Measurements from ENCODE around the gene SLC35E3.

SLC35E3 gene

GRCh38 chr12:68771223-68771925, 25.4 kb downstream of the SLC35E3 start:
- Histone ChIP-seq H3K36me3 (ENCODE audit: control insufficient read depth, insufficient read depth, low read length, severe bottlenecking) (peaks cover 6% of the 10 kb centered on the region), H3K9ac (ENCODE audit: low read length) (no peak overlapping the region), H3K4me1 (ENCODE audit: control insufficient read depth, insufficient read depth, low read length) (peaks cover 6% of the 10 kb centered on the region), H3K4me3 (ENCODE audit: low read length) (no peak overlapping the region), H3K9me3 (ENCODE audit: control insufficient read depth, low read length) (no peaks in the 10 kb centered on the region), H3K27me3 (replicated peaks; ENCODE audit: control insufficient read depth, insufficient read depth, low read length) (no peaks in the 10 kb centered on the region)
- DNase-seq (ENCODE audit: low read depth) = no peak

GRCh38 chr12:68772714-68773113, 26.7 kb downstream of the SLC35E3 start:
- Histone ChIP-seq H3K36me3 (ENCODE audit: control insufficient read depth, insufficient read depth, low read length, severe bottlenecking) (no peaks in the 10 kb centered on the region), H3K4me1 (ENCODE audit: control insufficient read depth, insufficient read depth, low read length) (peaks cover 6% of the 10 kb centered on the region), H3K9me3 (ENCODE audit: control insufficient read depth, low read length) (no peaks in the 10 kb centered on the region), H3K4me3 (ENCODE audit: low read length) (no peak overlapping the region), H3K27me3 (replicated peaks; ENCODE audit: control insufficient read depth, insufficient read depth, low read length) (no peaks in the 10 kb centered on the region), H3K9ac (ENCODE audit: low read length) (no peak overlapping the region)
- DNase-seq (ENCODE audit: low read depth) = no peak

GRCh38 chr12:68773582-68773981, 27.6 kb downstream of the SLC35E3 start:
- Histone ChIP-seq H3K27me3 (replicated peaks; ENCODE audit: control insufficient read depth, insufficient read depth, low read length) (no peaks in the 10 kb centered on the region), H3K4me3 (ENCODE audit: low read length) (no peak overlapping the region)

GRCh38 chr12:68775121-68775630, 29.2 kb downstream of the SLC35E3 start:
- Histone ChIP-seq H3K27me3 (replicated peaks; ENCODE audit: control insufficient read depth, insufficient read depth, low read length) (no peaks in the 10 kb centered on the region), H3K9ac (ENCODE audit: low read length) (no peak overlapping the region), H3K4me3 (ENCODE audit: low read length) (no peak overlapping the region), H3K9me3 (ENCODE audit: control insufficient read depth, low read length) (no peaks in the 10 kb centered on the region), H3K36me3 (ENCODE audit: control insufficient read depth, insufficient read depth, low read length, severe bottlenecking) (no peaks in the 10 kb centered on the region), H3K4me1 (ENCODE audit: control insufficient read depth, insufficient read depth, low read length) (peaks cover 12% of the 10 kb centered on the region)
- DNase-seq (ENCODE audit: low read depth) = no peak

More at GRCh38 chr12:68773582-68773981, 27.6 kb downstream of the SLC35E3 start:
- no peaks in the 10 kb centered on the region for H3K36me3 ChIP-seq (ENCODE audit: control insufficient read depth, insufficient read depth, low read length, severe bottlenecking)
- H3K9ac ChIP-seq (ENCODE audit: low read length) = no peak overlapping the region
- H3K9me3 ChIP-seq (ENCODE audit: control insufficient read depth, low read length) = no peaks in the 10 kb centered on the region
- peaks cover 6% of the 10 kb centered on the region for H3K4me1 ChIP-seq (ENCODE audit: control insufficient read depth, insufficient read depth, low read length)
- DNase-seq (ENCODE audit: low read depth) = no peak

GRCh38 chr12:68776976-68777610, 31.1 kb downstream of the SLC35E3 start:
- no peak for DNase-seq (ENCODE audit: low read depth)

GRCh38 chr12:68779280-68779679, 33.3 kb downstream of the SLC35E3 start:
- no peak overlapping the region for H3K9ac ChIP-seq (ENCODE audit: low read length)

More at GRCh38 chr12:68776976-68777610, 31.1 kb downstream of the SLC35E3 start:
- Histone ChIP-seq H3K36me3 (ENCODE audit: control insufficient read depth, insufficient read depth, low read length, severe bottlenecking) (no peaks in the 10 kb centered on the region), H3K9ac (ENCODE audit: low read length) (no peak overlapping the region), H3K4me1 (ENCODE audit: control insufficient read depth, insufficient read depth, low read length) (peaks cover 12% of the 10 kb centered on the region), H3K4me3 (ENCODE audit: low read length) (no peak overlapping the region), H3K9me3 (ENCODE audit: control insufficient read depth, low read length) (no peaks in the 10 kb centered on the region), H3K27me3 (replicated peaks; ENCODE audit: control insufficient read depth, insufficient read depth, low read length) (no peaks in the 10 kb centered on the region)

GRCh38 chr12:68780731-68781130, 34.8 kb downstream of the SLC35E3 start:
- Histone ChIP-seq H3K4me1 (ENCODE audit: control insufficient read depth, insufficient read depth, low read length) (peaks cover 16% of the 10 kb centered on the region), H3K36me3 (ENCODE audit: control insufficient read depth, insufficient read depth, low read length, severe bottlenecking) (no peaks in the 10 kb centered on the region), H3K9me3 (ENCODE audit: control insufficient read depth, low read length) (no peaks in the 10 kb centered on the region), H3K4me3 (ENCODE audit: low read length) (no peak overlapping the region), H3K9ac (ENCODE audit: low read length) (no peak overlapping the region), H3K27me3 (replicated peaks; ENCODE audit: control insufficient read depth, insufficient read depth, low read length) (no peaks in the 10 kb centered on the region)
- peak; percentile 27 for DNase-seq (ENCODE audit: low read depth)

More at GRCh38 chr12:68779280-68779679, 33.3 kb downstream of the SLC35E3 start:
- no peak for DNase-seq (ENCODE audit: low read depth)
- H3K4me3 ChIP-seq (ENCODE audit: low read length) = no peak overlapping the region
- H3K36me3 ChIP-seq (ENCODE audit: control insufficient read depth, insufficient read depth, low read length, severe bottlenecking) = no peaks in the 10 kb centered on the region
- H3K27me3 ChIP-seq (replicated peaks; ENCODE audit: control insufficient read depth, insufficient read depth, low read length) = no peaks in the 10 kb centered on the region
- no peaks in the 10 kb centered on the region for H3K9me3 ChIP-seq (ENCODE audit: control insufficient read depth, low read length)
- H3K4me1 ChIP-seq (ENCODE audit: control insufficient read depth, insufficient read depth, low read length) = peaks cover 6% of the 10 kb centered on the region

- no peaks in the 10 kb centered on the region for H3K36me3 ChIP-seq (ENCODE audit: control insufficient read depth, insufficient read depth, low read length, severe bottlenecking)
- DNase-seq (ENCODE audit: low read depth) = no peak
- no peak overlapping the region for H3K9ac ChIP-seq (ENCODE audit: low read length)
- no peak overlapping the region for H3K4me3 ChIP-seq (ENCODE audit: low read length)
- no peaks in the 10 kb centered on the region for H3K9me3 ChIP-seq (ENCODE audit: control insufficient read depth, low read length)
- H3K27me3 ChIP-seq (replicated peaks; ENCODE audit: control insufficient read depth, insufficient read depth, low read length) = no peaks in the 10 kb centered on the region
- H3K4me1 ChIP-seq (ENCODE audit: control insufficient read depth, insufficient read depth, low read length) = peaks cover 23% of the 10 kb centered on the region
These were observed 35.8 kb downstream of the SLC35E3 start for GRCh38 chr12:68781728-68782127.

GRCh38 chr12:68784015-68784414, 38.0 kb downstream of the SLC35E3 start:
- H3K4me1 ChIP-seq (ENCODE audit: control insufficient read depth, insufficient read depth, low read length) = peaks cover 46% of the 10 kb centered on the region
- no peak overlapping the region for H3K4me3 ChIP-seq (ENCODE audit: low read length)
- DNase-seq (ENCODE audit: low read depth) = peak; percentile 27
- H3K9ac ChIP-seq (ENCODE audit: low read length) = no peak overlapping the region
- H3K36me3 ChIP-seq (ENCODE audit: control insufficient read depth, insufficient read depth, low read length, severe bottlenecking) = no peaks in the 10 kb centered on the region
- no peaks in the 10 kb centered on the region for H3K9me3 ChIP-seq (ENCODE audit: control insufficient read depth, low read length)
- no peaks in the 10 kb centered on the region for H3K27me3 ChIP-seq (replicated peaks; ENCODE audit: control insufficient read depth, insufficient read depth, low read length)

GRCh38 chr12:68785358-68785757, 39.4 kb downstream of the SLC35E3 start:
- Histone ChIP-seq H3K27me3 (replicated peaks; ENCODE audit: control insufficient read depth, insufficient read depth, low read length) (no peaks in the 10 kb centered on the region), H3K4me1 (ENCODE audit: control insufficient read depth, insufficient read depth, low read length) (peaks cover 42% of the 10 kb centered on the region)
- no peak for DNase-seq (ENCODE audit: low read depth)

GRCh38 chr12:68785823-68786222, 39.8 kb downstream of the SLC35E3 start:
- peak overlapping the region; percentile 46 for H3K4me3 ChIP-seq (ENCODE audit: low read length)
- no peaks in the 10 kb centered on the region for H3K36me3 ChIP-seq (ENCODE audit: control insufficient read depth, insufficient read depth, low read length, severe bottlenecking)
- H3K9ac ChIP-seq (ENCODE audit: low read length) = peak overlapping the region; percentile 30
- H3K9me3 ChIP-seq (ENCODE audit: control insufficient read depth, low read length) = no peaks in the 10 kb centered on the region
- peaks cover 42% of the 10 kb centered on the region for H3K4me1 ChIP-seq (ENCODE audit: control insufficient read depth, insufficient read depth, low read length)
- H3K27me3 ChIP-seq (replicated peaks; ENCODE audit: control insufficient read depth, insufficient read depth, low read length) = no peaks in the 10 kb centered on the region
- DNase-seq (ENCODE audit: low read depth) = no peak

More at GRCh38 chr12:68785358-68785757, 39.4 kb downstream of the SLC35E3 start:
- Histone ChIP-seq H3K4me3 (ENCODE audit: low read length) (peak overlapping the region; percentile 46), H3K9ac (ENCODE audit: low read length) (peak overlapping the region; percentile 30), H3K36me3 (ENCODE audit: control insufficient read depth, insufficient read depth, low read length, severe bottlenecking) (no peaks in the 10 kb centered on the region), H3K9me3 (ENCODE audit: control insufficient read depth, low read length) (no peaks in the 10 kb centered on the region)

All from adipocyte (in vitro differentiated cells).